Panc1 (cell line): ENCODE results near the gene GBA2.

ENCODE experiments used
- POLR2AphosphoS5 ChIP-seq: IDR thresholded peaks from 2 replicates; pipeline ENCODE4 v1.6.1; 2012; ENCODE audit warnings: mild to moderate bottlenecking, low read depth, low read length, moderate library complexity
- TF ChIP-seq, protein P1 (sequence below): fragments of 450-650 bp; IDR thresholded peaks from 2 replicates; pipeline ENCODE4 v1.5.1; 2017; ENCODE audit warnings: mild to moderate bottlenecking

DNA sequence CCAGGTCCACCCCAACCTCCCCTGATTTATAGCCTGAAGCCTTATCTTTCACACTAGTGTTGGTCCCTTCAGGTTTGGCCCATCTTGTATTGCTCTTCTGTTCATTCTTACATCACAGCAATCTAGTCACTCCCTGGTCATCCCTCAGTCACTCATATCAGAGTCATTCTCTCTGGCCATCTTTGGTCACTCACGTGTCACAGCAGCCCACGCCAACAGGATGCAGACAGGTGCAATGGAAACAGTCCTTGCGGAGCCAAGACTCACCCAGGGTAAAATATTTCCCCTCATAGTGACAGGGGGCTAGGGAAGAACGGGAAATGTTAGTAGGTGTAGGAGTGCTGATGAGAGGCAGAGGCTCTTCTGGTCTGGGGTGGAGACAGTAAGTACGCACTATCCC is 4.4 kb upstream of the GBA2 start:
- TF ChIP-seq, protein P1, sequence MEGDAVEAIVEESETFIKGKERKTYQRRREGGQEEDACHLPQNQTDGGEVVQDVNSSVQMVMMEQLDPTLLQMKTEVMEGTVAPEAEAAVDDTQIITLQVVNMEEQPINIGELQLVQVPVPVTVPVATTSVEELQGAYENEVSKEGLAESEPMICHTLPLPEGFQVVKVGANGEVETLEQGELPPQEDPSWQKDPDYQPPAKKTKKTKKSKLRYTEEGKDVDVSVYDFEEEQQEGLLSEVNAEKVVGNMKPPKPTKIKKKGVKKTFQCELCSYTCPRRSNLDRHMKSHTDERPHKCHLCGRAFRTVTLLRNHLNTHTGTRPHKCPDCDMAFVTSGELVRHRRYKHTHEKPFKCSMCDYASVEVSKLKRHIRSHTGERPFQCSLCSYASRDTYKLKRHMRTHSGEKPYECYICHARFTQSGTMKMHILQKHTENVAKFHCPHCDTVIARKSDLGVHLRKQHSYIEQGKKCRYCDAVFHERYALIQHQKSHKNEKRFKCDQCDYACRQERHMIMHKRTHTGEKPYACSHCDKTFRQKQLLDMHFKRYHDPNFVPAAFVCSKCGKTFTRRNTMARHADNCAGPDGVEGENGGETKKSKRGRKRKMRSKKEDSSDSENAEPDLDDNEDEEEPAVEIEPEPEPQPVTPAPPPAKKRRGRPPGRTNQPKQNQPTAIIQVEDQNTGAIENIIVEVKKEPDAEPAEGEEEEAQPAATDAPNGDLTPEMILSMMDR: no peak
- no peak for TF ChIP-seq POLR2AphosphoS5
